ENCODE results near the gene USP3.
"Not testable (repeated sequence)": the region's sequence is repeated elsewhere in the genome, so short reads cannot be mapped to it uniquely, and the experiment has no call there.

Gene USP3

GRCh38 chr15:63476229-63476632, 28.2 kb upstream of the USP3 start:
- no peak for DNase-seq (ENCODE audit: low read depth)

DNA sequence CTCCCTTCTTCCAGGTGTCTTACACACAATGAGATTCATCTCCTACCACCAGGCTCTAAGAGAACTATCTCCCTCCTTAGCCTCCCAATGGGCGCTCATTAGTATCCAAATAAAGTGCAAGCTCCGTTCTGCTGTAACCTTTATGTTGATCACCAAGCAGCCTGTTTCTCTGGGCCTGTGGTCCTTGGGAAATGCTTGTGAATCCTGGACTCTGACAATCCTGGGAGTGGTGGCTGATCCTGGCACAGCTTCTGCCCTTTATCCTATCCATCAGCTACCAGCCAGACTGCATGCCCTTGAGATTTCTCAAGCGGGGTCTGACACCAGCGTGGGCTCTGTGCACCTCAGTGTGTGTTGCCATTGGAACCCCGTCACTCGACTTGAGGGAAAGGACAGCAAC, 26.1 kb upstream of the USP3 start:
- no peak for DNase-seq (ENCODE audit: low read depth)

GRCh38 chr15:63480441-63480821, 24.0 kb upstream of the USP3 start:
- DNase-seq (ENCODE audit: low read depth): no peak

- no peak for DNase-seq (ENCODE audit: low read depth)
Observed at GRCh38 chr15:63481105-63481810, 23.1 kb upstream of the USP3 start.

DNA sequence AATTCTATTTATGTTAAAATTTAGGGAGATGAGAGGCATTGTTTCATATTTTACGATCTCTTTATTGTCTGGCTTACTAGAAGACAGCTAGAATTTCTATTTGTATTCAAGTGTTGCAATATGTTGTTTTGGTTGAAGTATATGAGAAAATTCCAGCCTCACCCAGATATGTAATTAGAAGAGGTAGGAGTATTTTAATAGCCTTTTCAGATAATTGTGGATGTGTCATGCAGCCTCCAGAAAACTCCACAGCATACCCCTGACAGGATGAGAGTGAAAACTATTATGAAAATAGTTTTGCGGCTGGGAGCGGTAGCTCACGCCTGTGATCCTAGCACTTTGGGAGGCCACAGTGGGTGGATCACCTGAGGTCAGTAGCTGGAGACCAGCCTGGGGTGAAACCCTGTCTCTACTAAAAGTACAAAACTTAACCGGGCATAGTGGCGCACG, 21.5 kb upstream of the USP3 start:
- DNase-seq (ENCODE audit: low read depth): no peak

GRCh38 chr15:63483521-63484371, 20.6 kb upstream of the USP3 start:
- DNase-seq (ENCODE audit: low read depth): no peak

GRCh38 chr15:63484433-63485186, 19.8 kb upstream of the USP3 start:
- no peak for DNase-seq (ENCODE audit: low read depth)

- peak; percentile 79 for DNase-seq (ENCODE audit: low read depth)
Observed at GRCh38 chr15:63487076-63487757, 17.2 kb upstream of the USP3 start.

- not testable (repeated sequence) for DNase-seq (ENCODE audit: low read depth)
Observed at GRCh38 chr15:63487758-63488397, 16.5 kb upstream of the USP3 start.

DNA sequence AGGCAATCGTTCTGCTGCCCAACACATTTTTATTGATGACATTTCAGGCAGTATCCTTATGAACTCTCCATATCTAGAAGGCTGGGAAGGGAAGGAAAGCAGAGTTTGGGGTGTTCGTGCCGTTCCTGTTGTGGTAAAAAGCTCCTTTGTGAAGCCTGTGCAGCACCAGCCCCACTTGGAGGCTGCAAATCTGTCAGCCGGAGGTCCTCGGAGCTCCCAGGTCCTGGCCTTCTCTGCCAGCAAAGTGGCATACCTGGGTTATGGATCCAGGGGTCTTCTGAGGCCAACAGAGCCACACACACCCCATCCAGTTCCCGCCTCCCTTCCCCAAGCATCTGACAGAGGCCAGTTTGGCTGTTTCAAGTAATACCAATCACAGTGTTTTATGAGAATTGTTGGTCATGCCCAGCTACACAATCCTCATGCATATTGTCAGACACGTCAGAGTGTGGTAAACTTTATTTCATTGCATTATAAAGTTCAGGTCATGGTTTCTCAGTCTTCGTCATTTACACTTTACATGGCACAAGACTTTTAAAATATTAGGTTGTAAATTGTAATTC, 15.9 kb upstream of the USP3 start:
- no peak for DNase-seq (ENCODE audit: low read depth)

DNA sequence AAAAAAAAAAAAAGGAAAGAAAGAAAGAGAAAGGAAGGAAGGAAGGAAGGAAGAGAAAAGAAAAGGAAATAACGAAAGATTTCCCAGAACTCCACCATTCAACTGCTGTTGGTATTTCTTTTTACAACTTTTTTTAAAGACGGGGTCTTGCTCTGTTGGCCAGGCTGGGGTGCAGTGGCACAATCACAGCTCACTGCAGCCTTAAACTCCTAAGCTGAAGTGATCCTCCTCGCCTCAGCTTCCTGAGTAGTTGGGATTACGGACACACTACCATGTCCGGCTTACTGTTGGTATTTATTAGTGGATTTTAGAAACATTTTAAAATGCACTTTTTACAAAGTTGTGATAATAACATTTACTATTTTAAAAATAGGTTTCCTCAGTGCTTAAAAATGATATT, 15.0 kb upstream of the USP3 start:
- DNase-seq (ENCODE audit: low read depth): no peak

DNA sequence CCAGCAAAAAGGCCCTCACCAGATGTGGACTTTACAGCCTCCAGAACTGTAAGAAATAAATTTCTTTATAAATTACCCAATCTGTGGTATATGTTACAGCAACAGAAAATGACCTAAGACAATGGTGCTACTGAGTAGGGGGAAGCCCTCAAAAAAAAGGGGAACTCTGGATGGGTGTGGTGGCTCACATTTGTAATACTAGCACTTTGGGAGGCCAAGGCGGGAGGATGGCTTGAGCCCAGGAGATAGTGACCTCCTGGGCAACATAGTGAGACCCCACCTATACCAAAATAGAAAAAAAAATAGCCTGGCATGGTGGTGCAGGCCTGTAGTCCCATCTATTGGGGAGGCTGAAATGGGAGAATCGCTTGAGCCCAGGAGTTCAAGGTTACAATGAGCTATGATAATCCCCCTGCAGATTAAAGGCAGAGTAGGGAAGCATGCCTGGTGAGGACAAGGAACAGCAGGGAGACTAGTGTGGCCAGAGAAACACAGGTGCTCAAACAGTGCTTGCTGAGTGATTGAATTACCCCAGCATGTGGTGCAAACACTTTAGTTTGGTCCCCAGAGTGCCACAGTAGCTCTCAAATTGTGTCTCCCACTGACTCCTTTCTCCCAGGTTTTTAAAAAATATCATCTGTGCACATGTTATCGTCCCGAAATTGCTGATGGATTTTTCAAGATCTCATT, 13.9 kb upstream of the USP3 start:
- DNase-seq (ENCODE audit: low read depth): no peak

- no peak for DNase-seq (ENCODE audit: low read depth)
Observed at GRCh38 chr15:63491116-63491827, 13.1 kb upstream of the USP3 start.

DNA sequence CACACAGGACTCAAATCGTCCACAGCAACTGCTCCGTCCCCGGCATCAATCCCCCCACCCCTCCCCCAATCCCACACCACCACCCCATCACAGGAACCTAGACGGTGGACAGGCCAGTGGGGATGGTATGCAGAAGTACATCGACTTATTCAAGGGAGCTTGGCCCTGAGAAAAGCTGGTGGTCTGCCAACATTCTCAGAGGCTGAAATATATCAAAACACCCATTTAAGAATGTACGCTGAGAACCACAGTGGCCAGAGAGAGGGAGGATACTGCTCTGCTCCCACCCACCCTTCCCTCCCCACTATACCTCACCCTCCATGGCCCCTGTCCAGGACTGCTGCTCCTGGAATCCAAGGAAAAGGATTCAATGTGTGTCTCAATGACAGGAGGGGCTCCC, 12.4 kb upstream of the USP3 start:
- no peak for DNase-seq (ENCODE audit: low read depth)

DNA sequence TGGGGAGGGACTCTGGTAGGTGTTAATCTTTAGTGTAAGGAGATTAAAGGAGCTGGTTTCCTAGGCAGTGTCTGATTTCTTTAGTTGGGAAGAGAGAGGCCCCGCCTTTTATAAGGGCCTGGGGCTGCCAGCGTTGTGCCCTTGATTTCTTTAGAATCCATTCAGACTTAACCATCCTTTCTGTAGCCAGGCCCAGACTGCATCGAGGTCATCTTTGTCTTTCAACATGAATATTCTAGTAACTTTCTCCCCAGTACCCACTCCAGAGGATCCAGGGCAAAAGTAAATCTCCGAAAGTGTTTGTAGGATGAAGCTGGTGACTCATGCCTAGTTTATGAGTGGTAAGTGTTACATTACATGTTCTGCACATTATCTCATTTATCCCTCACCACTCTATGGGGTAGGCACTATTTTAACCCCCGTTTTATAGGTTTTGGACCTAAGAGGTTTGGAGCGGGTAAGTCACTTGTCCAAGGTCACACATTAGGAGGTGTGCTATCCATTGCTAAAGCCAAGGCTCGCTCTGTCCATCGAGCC, 11.8 kb upstream of the USP3 start:
- DNase-seq (ENCODE audit: low read depth): no peak

- no peak for DNase-seq (ENCODE audit: low read depth)
Observed at GRCh38 chr15:63493436-63493835, 11.0 kb upstream of the USP3 start.

GRCh38 chr15:63494408-63494807, 10.0 kb upstream of the USP3 start:
- no peak for DNase-seq (ENCODE audit: low read depth)

DNA sequence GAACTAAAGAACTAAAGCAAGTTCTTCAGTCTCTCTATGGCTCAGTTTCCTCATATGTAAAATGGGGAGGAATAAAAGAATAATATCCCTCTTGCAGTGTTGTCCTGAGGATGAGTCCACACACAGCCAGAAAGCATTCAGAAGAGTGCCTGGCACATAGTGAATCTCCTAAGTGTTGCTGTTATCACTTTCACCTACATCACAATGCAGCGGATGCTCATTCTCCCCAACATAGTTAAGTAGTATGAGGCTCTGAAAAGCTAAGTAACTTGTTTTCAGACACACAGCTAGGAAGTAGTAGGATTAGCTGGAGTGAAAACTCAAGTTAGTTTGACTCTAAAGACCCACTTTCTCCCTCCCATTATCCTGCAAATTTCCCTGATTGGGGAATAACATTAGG, 9.1 kb upstream of the USP3 start:
- no peak for DNase-seq (ENCODE audit: low read depth)

- DNase-seq (ENCODE audit: low read depth): no peak
Observed at GRCh38 chr15:63495780-63496488, 8.5 kb upstream of the USP3 start.
